Globus pallidus (tissue), 1 donor: ENCODE data around the gene ATG9A.

ENCODE experiments used
- DNase-seq: peaks from one replicate; pipeline ENCODE4 v3.0.0-alpha.2; 2015; ENCODE audit warnings: low spot score

Gene ATG9A

DNA sequence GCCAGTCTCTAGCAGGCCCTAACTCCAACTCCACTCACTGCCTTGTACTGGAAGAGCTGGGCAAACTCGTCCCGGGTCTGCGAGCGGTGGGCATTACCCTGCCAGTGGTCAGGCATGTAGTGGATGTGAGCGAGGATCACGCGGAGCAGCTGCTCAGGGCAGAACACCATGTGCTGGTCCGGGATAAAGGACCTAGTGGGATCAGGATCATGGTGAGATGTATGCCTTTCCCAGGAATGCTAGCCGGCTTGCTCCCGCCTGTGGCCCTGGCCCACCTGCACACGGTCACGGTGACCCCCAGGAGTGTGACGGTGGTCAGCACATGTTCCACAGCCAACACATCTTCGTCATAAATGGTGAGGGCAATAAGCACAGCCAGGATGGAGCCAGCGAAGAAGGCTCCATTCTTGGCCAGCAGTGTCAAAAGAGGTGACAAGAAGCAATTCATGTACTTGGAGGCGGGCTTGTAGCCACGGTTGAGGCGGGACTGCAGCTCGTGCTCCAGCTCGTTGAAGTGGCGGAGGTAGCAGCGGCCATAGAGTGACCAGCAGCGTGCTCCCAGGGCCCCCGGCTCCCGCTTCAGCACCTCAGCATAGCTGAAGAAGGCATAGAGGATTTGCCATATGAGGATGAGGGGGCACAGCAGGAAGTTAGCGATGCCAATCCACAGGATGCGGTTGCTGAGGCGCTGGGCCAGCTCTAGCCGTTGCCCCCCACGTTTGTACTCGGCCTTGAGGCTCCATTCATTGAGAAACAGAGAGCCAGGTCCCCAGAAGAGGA lies 5.4 kb downstream of the ATG9A start:
- no peak for DNase-seq

DNA sequence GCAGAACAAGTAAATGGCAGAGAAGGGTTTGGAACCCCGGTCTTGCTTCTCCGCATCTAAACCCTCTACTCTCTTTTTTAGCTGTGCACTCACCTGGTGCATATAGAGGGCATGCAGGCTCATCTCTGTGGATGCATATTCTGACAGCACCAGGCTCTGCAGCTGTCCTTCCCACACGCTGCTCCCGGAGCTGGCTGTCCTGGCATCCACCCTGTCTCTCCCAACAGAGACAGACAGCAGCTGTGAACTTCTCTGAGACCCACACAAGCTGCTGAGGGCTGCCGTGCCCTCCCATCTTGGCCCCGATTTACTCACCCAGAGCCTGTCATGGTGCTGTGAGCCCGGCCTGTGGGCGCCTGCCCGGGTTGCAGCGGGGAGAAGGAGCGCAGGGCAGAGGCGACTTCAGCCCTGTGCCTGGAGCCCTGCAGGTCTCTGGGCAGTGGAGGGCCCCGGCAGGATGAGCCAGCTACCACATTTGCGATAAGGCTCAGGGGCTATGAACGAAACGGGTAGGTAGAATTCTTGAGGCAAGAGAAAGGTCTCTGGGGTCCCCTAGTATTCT lies 7.4 kb downstream of the ATG9A start:
- no peak for DNase-seq

DNA sequence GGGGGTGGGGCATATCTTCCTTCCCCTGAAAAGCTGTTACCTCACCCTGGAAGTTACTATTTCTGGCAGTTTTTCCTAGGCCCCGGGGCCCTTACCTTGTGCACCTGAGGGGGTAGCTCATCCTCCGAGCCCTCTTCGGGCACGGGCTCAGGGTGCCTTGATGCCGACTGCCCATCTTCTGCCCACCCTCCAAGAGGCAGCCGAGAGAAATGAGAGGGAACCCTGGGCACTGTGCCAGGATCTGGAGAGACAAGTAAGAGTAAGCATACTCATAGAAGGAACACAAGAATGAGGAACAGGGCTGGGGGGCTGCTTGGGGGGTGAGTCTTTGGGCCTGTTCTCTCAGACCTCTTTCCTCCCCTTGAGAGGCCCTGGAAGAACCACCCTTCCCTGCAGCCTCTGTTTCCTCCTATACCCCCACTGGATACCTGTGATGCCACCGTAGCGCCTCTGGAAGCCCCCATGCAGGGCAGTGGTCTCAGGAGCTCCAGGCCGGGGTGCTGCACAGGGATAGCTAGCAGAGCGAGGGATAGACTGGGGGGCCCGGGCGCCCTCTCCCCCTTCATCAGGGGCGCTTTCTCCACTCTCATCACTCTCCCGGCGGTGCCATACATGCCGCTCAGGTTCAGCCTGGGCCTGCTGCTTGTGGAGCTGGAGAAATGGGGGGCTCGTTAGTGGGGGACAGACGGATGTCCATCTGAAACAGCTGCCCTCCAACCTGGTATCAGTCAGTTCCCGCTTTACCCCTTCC lies 8.6 kb downstream of the ATG9A start:
- no peak for DNase-seq

DNA sequence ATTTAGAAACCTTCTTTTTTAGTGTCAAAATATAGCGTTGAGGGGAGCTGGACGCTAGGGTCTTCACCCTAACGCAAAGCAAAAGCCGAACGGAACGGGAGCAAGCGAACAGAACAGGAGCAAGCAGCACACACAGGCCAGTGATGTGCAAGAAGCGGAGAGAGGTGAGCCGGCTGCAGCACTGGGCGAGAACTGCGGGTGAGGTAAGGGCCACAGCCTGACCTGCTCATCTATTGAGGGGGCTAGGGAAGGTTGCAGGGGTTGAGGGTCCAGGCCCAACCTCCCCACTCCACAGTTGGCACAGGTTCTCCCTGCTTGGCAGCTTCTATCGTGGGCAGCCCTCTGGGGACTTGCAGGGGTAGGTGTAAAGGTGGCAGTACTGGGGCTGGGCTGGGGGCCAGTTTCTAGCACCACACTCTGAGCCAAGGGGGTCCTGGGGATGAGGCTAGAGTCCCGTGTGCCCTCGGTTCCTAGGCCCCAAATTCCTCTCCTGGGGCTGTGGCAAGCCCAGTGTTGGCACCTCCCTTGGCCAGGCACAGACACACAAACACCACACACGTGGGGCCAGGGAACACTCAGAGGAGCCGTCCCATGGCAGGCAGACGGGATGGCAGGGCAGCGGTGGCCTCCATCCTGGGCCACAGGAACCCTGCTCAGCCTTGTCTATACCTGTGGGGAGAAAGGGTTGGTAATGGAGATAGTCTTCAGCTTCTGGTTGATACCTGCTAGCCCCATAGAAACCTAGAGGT lies 9.5 kb downstream of the ATG9A start:
- DNase-seq = no peak

DNA sequence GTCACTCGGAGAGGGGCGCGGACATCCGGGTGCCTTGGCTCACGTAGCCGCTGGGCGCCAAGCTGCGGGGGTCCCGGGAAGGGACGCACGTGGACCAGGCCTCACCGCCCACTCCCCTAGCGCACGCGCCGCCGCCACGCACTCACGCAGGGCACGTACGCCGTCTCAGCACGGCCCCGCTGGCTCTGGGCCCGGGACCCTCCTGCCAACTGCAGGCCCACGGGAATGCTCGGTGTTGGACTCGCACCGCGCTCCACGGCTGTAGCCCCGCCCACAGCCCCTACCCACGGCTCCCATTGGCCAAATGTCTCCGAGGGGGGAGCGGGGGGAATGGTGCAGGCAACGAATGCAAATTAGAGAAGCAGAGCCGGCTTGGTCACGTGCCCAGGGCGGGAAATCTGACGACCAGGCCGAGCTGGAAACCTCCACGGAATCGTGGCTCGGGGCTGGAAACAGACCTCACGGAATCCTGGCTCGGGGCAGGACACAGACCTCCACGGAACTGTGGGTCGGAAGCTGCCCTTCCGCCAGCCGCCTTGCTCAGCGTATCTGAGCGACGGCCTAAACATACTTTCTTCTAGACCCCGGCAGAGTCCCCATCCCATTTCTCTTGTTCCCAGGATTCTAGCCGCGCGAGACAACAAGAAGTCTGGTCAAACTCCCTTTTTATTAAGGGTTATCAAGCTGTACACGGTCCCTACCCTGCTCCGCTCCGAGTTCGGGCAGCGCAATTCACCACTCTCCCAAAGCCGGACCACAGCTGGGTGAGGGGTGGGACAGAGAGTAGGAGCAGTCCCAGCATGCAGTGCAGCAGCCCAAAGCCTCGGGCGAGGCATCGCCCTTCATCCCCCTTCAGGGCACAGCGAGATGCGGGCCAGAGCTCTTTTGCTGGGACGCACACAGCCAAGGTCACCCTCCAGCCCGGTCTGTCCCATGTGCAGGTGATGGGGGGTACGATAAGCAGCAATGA lies 10.4 kb downstream of the ATG9A start, which contains the start of gene ABCB6:
TSS of gene ABCB6 (minus strand) at position 227 of the 970 bp plus-strand sequence. CDS start 285 bp downstream, outside the sequence.
- DNase-seq = peak; percentile 97

DNA sequence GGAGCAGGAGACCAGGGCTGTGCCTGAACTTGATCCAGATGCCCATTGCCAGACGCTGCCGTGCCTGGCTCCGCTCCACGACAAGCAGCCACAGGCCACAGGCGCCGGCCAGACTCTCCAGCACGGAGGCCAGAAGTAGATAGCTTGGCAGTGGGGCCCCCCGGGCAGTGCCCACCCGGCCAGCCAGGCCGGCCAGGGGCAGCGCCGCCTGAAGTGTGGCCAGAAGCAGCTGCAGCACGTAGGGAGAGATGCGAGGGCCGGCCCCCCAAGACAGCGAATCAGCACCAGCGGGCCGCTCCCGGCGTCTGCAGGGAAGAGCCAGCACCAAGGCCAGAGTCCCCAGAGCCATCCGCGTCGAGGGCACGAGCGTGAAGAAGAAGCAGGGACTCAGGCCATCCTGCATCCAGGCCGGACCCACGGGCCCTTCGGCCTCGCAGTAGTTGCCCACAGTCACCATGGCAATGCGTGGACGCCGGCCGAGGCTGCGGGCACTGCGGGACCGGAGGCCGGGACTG lies 11.2 kb downstream of the ATG9A start:
- DNase-seq = peak; percentile 72

DNA sequence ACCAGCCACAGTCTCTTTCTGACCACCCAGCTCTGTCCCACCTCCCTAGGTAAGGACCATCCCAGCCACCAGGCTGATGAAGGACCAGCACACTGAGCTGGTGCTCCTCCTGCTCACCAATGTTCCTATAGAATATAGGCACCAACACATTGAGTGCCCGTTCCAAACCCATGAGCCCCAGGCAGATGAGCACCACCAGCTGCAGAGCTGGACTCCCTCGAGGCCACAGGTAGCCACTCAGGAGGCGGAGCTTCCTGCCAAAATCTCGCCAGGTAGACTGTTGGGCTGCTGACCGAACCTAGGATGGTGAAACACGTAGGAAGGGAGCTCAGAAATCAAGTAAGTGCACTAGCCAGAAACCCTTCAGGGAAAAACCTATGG lies 12.9 kb downstream of the ATG9A start:
- no peak for DNase-seq

DNA sequence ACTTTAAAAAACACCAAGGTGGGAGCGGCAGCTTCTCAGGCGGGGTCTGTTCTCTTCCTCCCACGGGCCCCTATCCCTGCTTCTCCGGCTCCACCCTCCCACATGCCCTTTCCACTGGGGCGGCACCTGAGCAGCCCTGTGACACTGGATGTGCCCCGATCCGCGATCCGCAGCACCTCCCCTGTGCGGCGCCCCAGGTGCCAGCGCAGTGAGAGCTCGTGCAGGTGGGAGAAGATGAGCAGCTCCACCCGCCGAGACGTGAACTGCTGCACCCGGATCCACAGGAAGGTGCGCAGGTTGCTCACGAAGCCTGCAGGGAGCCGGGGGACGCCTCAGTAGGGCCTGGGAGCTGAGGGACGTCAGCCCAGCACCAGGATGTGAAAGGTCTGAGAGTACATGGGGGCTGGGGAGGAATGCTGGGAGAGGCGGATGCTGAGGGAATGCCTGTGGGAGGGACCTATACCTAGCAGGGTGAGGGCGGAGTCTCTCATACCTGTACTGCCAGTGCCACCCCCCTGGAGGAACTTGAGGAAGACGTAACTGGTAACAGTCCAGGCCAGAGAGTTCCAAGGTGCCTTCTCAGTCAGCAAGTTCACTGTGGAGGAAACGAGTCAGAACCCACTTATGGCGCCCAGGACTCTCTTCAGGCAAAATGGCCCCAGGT lies 13.4 kb downstream of the ATG9A start:
- DNase-seq = no peak

DNA sequence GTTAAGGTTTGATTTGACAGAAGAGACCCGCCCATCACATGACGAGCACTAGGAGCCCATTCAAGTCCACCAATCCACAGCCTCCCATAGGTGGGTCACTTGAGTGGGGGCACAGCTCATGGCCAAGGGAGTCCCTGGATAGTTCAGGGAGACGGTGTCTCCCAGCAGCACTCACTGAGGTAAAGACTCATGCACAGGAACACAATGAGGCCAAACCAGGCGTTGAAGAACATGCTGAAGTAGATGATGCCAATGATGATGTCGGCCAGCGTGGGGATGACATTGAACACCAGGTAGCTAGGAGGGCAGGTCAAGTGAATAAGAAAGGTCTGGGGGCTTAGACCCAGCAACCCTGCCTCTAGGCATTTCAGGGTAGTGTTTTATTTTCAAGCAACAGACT lies 14.7 kb downstream of the ATG9A start:
- DNase-seq = no peak

DNA sequence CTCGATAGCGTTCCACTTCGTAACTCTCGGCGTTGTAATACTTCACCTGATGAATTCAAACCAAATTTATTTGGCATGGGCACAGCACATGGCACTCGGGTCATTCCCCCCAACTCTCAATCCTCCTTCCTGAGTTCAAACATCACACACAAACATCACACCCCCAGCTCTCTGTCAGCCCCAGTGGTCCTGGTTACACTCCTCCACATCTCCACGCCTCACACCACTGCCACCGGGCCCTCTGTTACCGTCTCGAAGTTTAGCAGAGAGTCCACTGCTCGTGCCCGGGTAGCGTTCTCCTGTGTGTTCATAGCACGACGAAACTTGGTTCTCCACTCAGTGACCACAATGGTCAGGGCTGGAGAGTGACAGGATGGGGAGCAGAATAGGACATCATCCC lies 15.3 kb downstream of the ATG9A start:
- DNase-seq = no peak

DNA sequence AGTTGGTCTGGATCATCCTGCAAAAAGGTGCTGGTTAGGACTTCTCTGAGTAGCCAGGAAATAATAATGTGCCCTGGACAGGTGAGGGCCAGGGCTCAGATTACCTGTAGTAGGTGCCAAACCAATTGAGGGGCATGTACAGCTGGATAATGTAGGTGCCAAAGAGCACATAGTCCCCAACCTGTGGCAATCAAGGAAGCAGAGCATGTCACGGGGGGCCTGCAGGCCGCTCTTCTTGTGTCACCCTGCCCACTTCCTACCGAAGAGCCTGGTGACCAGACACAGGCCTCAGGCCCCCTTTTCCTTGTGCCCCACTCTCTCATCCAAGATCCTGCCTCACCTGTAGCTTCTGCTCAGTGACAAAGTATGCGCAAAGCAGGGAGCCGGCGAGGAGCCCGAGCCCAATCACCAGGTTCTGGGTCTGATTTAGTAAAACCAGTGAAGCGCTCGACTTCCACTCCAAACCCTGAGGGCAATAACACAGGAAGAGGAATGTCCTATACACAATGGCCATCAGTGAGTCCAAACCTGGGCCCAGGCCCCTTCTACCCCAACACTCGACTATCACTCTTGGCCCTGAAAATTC lies 15.9 kb downstream of the ATG9A start:
- no peak for DNase-seq

DNA sequence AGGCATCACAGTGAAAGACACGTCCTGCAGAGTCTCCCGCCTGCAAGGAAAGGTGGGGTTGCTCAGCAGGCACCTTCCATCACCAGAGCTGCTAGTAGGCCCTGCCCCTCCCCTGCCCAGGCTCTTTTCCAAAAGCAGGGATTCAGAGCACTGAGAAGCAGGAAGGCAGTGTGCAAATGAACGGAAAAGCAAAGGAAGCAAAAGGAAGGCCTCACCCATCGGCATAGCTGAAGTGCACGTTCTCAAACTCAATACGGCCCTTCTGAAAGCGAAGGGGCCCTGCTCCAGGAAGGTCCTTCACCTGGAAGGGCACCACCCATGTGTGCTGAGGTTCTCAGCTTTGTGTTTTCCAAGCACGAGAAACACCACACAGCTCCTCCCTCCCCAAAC lies 16.4 kb downstream of the ATG9A start:
- no peak for DNase-seq

DNA sequence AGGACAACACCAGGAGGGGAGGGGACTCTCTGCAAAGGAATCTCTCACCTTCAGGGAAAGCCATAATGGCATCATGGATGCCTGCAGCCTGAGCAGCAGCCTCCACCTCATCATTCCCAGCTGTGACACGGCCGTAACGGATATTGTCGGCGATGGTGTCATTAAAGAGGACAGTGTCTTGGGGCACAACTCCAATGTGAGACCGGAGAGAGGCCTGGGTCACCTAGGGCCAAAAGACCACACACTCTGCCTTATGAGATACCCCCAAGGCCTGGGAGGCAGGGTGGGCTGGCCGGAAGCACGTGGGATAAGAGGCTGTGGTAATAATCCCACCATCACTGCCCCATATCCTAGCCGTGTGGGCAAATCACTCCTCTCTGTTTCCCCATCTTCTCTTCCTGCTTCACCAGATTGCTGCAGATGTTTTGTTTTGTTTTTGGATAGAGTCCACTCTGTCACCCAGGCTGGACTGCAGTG lies 18.5 kb downstream of the ATG9A start:
- DNase-seq = no peak

DNA sequence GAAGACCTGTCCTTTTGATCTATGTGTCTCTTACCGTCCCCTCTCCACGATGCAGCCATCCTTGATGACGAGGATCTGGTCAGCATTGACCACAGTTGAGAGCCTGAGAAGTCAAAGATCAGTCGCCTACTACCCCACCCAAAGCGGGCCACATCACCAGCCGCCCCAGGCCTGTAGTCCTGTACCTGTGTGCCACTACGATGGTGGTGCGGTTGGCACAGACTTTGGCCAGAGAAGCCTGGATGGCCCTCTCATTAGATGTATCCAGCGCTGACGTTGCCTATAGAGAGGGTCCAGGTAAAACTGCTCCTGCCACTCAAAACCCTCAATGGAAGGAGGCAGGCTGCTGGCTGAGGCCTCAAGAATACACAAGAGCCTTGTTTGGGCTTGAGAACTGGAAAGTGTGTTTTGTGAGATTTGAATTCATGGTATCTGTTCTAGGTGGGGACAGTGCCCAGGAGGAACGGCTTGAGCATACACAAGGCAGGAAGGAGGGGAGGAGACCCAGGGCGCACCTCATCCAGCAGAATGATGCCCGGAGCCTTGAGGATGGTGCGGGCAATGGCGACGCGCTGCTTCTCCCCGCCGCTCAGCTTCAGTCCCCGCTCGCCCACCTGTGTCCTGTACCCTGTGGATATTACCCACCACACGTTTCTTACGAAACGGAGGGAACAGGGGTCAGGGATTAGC lies 19.1 kb downstream of the ATG9A start:
- no peak for DNase-seq

DNA sequence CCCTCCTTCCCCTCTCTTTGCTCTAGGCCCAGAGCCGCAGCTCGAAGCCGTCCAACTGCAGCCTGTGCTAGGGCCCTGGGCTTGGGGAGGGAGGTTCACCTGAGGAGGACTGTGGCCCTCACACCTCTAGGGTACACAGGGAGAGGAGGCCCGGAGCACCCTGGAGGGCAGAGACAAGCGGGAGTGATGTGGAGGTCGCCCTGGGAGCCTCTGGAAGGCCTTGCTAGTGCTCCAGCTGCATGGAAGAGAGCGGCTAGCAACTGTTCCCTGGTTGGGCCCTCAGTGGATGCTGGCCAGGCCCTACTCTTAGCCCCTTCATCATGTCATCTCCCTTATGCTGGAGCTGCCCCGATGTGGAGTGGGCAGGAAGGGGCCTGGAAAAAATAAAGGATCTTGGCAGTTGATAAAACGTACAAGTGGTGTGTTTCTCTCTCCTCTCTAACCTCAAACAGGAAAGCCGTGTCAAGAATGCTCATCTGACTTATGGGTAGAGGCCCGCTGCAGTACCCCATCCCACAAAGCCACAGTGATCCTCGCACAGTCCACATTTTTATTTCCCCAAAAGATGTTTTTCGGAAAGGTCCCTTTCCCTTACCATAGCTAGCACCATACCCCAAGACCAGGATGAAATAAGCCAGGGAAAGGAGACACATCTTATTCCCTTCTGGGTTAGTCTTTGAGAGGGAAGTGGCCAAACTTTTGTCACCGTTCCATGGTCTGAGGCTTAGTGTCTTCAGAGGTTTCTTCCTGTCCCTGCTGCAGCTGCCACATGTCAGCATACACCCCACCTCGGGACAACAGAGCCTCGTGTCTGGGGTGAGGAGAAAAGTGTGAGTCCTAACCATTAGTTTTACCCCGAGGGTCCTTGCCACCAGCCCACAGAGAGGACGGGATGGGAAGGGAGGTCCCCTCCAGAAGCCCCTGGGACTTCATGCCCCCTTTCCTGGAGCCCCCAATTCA lies 19.9 kb downstream of the ATG9A start:
- no peak for DNase-seq

DNA sequence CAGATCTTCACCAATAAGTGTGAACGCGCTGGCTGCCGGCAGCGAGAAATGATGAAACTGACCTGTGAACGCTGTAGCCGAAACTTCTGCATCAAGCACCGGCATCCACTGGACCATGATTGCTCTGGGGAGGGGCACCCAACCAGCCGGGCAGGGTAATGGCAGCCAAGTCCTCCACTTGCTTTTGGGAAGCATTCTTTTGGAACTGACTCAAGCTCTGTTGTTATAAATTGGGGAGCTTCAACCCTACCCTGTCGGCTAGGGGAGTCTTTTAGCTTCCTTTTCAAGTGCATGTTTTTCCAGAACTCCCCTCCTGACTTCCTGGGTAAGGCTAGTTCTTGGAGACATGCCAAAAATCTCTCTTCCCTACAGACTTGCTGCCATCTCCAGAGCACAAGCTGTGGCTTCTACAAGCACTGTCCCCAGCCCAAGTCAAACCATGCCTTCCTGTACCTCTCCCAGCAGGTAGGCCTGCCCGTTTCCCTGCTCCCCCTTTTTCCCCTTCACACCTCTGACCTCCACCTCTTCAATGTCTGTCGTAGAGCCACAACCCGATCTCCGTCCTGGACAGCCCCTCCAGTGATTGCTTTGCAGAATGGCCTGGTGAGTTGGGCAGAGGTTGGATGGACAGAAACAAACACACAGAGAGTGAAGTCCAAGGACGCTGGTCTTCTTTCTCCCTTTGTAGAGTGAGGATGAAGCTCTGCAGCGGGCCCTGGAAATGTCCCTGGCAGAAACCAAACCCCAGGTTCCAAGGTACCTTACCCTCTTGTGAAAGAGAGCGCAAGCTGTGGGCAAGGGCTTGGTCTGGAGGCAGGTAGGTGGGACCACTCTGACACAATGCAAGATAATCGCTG lies 21.3 kb downstream of the ATG9A start:
- no peak for DNase-seq
